PC-3 (cell line): ENCODE measurements around the gene PHF1. TPM values are rescaled to one million over a fixed set of nuclear protein-coding genes. Genes with fewer than 3 reads are reported as not detected.

Experiments
- ATAC-seq: fragments of 200-7000 bp; cut with Tn5 transposase; 2 replicates; pipeline ENCODE4 v1.9.1; 2020; ENCODE audit warnings: mild to moderate bottlenecking, moderate library complexity
- BruUV-seq: library from RNA; stranded (reverse); fragments of 400-500 nt; replicated peaks from 2 replicates; lab custom pipeline; 2021; lab: Mats Ljungman, UMichigan
- CTCF ChIA-PET: fragments of 300-600 bp; sonication (Branson Sonifier 250); formaldehyde crosslinking; loops from one replicate; lab custom pipeline; 2022; ENCODE audit warnings: antibody characterized with exemption; lab: Charles Lee
- POLR2A ChIA-PET: fragments of 300-600 bp; sonication (Branson Sonifier 250); formaldehyde crosslinking; loops from one replicate; lab custom pipeline; 2022; ENCODE audit warnings: antibody characterized with exemption; ENCODE audit not compliant: unreplicated experiment; lab: Charles Lee
- DNase-seq: peaks from one replicate; pipeline ENCODE4 v3.0.0-alpha.2; 2015
- H2AFZ ChIP-seq: fragments of 300-600 bp; sonication (generic); 2 replicates; pipeline ENCODE4 v1.6.0; 2016; ENCODE audit warnings: antibody characterized with exemption, low read length
- H3F3A ChIP-seq: fragments of 300-600 bp; sonication (generic); one replicate; pipeline ENCODE4 v1.6.0; 2017; ENCODE audit warnings: antibody characterized with exemption, low read length, control low read depth, mild to moderate bottlenecking; ENCODE audit not compliant: unreplicated experiment
- H3K27ac ChIP-seq: fragments of 300-600 bp; sonication (generic); 2 replicates; pipeline ENCODE4 v1.5.1; 2016; ENCODE audit warnings: mild to moderate bottlenecking, low read length
- H3K27me3 ChIP-seq: fragments of 300-600 bp; sonication (generic); 2 replicates; pipeline ENCODE4 v1.6.1; 2016; ENCODE audit warnings: low read length, mixed read lengths
- H3K36me3 ChIP-seq: fragments of 300-600 bp; sonication (generic); 2 replicates; pipeline ENCODE4 v1.6.1; 2016; ENCODE audit warnings: low read depth, mixed run types, low read length, mixed read lengths
- H3K4me1 ChIP-seq: fragments of 300-600 bp; sonication (generic); 2 replicates; pipeline ENCODE4 v1.5.1; 2016; ENCODE audit warnings: low read length; ENCODE audit not compliant: insufficient read depth
- H3K4me2 ChIP-seq: fragments of 300-600 bp; sonication (generic); 2 replicates; pipeline ENCODE4 v1.6.0; 2016; ENCODE audit warnings: low read length
- H3K4me3 ChIP-seq: fragments of 300-600 bp; sonication (generic); 2 replicates; pipeline ENCODE4 v1.5.1; 2016; ENCODE audit warnings: mild to moderate bottlenecking, low read length, mixed read lengths
- H3K79me2 ChIP-seq: fragments of 300-600 bp; sonication (generic); 2 replicates; pipeline ENCODE4 v1.6.1; 2017; ENCODE audit warnings: low read length, mixed read lengths
- H3K9ac ChIP-seq: fragments of 300-600 bp; sonication (generic); 2 replicates; pipeline ENCODE4 v1.6.0; 2016; ENCODE audit warnings: mild to moderate bottlenecking, low read length
- H3K9me2 ChIP-seq: fragments of 300-600 bp; sonication (generic); replicated peaks from 2 replicates; pipeline ENCODE4 v1.6.1; 2016; ENCODE audit warnings: mixed run types, low read length, mixed read lengths
- H3K9me3 ChIP-seq: fragments of 300-600 bp; sonication (generic); 2 replicates; pipeline ENCODE4 v1.6.1; 2016; ENCODE audit warnings: low read length, mixed read lengths
- H4K20me1 ChIP-seq: fragments of 300-600 bp; sonication (generic); 2 replicates; pipeline ENCODE4 v1.6.1; 2016; ENCODE audit warnings: low read length, mixed read lengths
- CTCF ChIP-seq: fragments of 300-600 bp; sonication (generic); conservative IDR thresholded peaks from 2 replicates; pipeline ENCODE4 v1.5.1; 2017; ENCODE audit warnings: antibody characterized with exemption, low read depth, mild to moderate bottlenecking, low read length
- EZH2 ChIP-seq: fragments of 300-600 bp; sonication (generic); IDR thresholded peaks from one replicate; pipeline ENCODE4 v1.6.1; 2017; ENCODE audit warnings: antibody characterized with exemption, mild to moderate bottlenecking, low read length; ENCODE audit not compliant: unreplicated experiment
- EZH2phosphoT487 ChIP-seq: fragments of 300-600 bp; sonication (generic); IDR thresholded peaks from 2 replicates; pipeline ENCODE4 v1.6.1; 2018; ENCODE audit warnings: mild to moderate bottlenecking, antibody characterized with exemption, low read length, borderline replicate concordance
- intact Hi-C: fragments of 100-400 bp; cut with micrococcal nuclease; formaldehyde crosslinking; loops from 2 replicates; pipeline ENCODE4 v1.9.0; 2023
- total RNA-seq: library from RNA; depleted of rRNA; stranded (reverse); fragments of >200 nt; gene quantifications from 2 replicates; pipeline ENCODE4 v1.2.3, GENCODE V29; 2014

Gene PHF1
- total RNA-seq, 1 experiment from 2014 or later = 36.6 TPM

DNA sequence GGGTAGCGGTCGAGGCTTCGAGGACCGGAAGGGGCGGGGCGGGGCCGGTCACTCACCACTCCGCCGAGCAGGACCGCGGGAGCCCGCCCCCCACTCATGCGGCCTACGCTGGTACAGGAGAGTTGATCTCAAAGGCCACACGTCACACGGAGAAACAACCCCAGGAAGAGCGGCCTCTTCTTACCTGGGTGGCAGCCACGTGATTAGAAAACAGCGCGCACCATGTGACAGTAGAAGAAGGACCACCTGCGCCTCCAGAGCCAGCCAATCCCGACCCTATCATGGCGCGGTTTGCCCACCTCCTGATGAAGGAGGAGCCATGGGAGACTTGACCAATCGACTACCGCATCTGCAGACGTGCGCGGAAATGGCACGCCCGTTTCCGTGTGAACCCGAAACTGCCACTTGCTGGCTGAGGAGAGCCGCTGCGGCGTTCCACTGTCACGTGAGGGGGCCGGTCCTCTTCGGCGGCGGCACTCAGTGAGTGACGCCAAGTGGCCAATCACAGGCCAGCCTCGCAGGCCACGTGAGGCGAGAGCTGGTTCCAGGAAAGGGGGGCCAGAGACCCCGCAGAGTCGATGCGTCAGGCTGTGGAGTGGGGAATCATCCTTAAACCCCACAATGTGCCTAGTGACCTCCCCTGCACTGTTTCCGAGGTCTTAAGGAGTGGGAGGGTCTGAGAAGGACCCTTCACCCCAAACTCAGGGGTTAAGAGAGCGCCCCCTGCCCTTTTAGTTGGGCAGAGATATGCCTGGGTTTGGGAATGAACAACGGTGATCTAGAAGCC, 7.3 kb downstream of the PHF1 start, which contains the start of gene CUTA:
CUTA (minus strand) TSS at position 205 of the 787 bp plus-strand sequence; CDS start at position 98, 107 bp downstream.
- TF ChIP-seq EZH2 (no peak), CTCF (peak; percentile 65)

GRCh38 chr6:33418690-33419291, 8.0 kb downstream of the PHF1 start:
- H2AFZ ChIP-seq = peak overlapping the region; percentile 76
- TF ChIP-seq EZH2 = no peak
- no peak for TF ChIP-seq EZH2phosphoT487
- no peak; the same call in 1 of the 2 replicates for TF ChIP-seq CTCF
- intact Hi-C loops = loop anchor here (1.0 to 10.0 kb wide), 2 partner anchors 8 to 214 kb away; partner anchors contain the start of genes HSD17B8, RING1, RXRB and SLC39A7
- H3K27ac ChIP-seq = peak overlapping the region; percentile 44
- no peaks in the 10 kb centered on the region for H3F3A ChIP-seq
- ChIA-PET POLR2A (interaction anchor here (0.6 kb wide), 1 partner anchor 649 kb away, joined by 3 read pairs; no protein-coding TSS in a partner anchor), CTCF (no interaction called here)
- no peaks in the 10 kb centered on the region for H3K9me2 ChIP-seq
- no peaks in the 10 kb centered on the region for H3K27me3 ChIP-seq
- ATAC-seq (no peak), DNase-seq (no peak)
- H3K4me2 ChIP-seq = peak overlapping the region; percentile 99
- H3K4me3 ChIP-seq = peak overlapping the region; percentile 47; the same call in 1 of the 2 replicates
- H3K79me2 ChIP-seq = peaks cover 27% of the 10 kb centered on the region
- H4K20me1 ChIP-seq = no peaks in the 10 kb centered on the region
- BruUV-seq = TSS peak; percentile 75
- peaks cover 11% of the 10 kb centered on the region; the same call in 1 of the 2 replicates for H3K36me3 ChIP-seq
- H3K9ac ChIP-seq = peak overlapping the region; percentile 46
- H3K4me1 ChIP-seq = peaks cover 28% of the 10 kb centered on the region
- no peaks in the 10 kb centered on the region for H3K9me3 ChIP-seq

More for the DNA sequence above, 7.3 kb downstream of the PHF1 start, which contains the start of gene CUTA:
- H3K9ac ChIP-seq = peak within 1 kb of the TSS; percentile 86
- no peaks in the 10 kb centered on the region for H3K9me3 ChIP-seq
- H3K79me2 ChIP-seq = peaks cover 27% of the 10 kb centered on the region
- no peaks in the 10 kb centered on the region for H4K20me1 ChIP-seq
- peak within 1 kb of the TSS; percentile 99 for H3K4me2 ChIP-seq
- H3K4me1 ChIP-seq = peaks cover 28% of the 10 kb centered on the region
- H3K27ac ChIP-seq = peak within 1 kb of the TSS; percentile 82
- ATAC-seq = peak; percentile 90
- no TSS peak for BruUV-seq
- peak within 1 kb of the TSS; percentile 91 for H2AFZ ChIP-seq
- H3K9me2 ChIP-seq = no peaks in the 10 kb centered on the region
- no peaks in the 10 kb centered on the region for H3F3A ChIP-seq
- H3K36me3 ChIP-seq = peaks cover 18% of the 10 kb centered on the region; the same call in 1 of the 2 replicates
- H3K27me3 ChIP-seq = no peaks in the 10 kb centered on the region
- ChIA-PET POLR2A (interaction anchor here (0.6 kb wide), 2 partner anchors 649 to 823 kb away, joined by 3 to 6 read pairs; no protein-coding TSS in a partner anchor), CTCF (interaction anchor here (0.7 kb wide), 1 partner anchor 1119 kb away, joined by 3 read pairs; no protein-coding TSS in a partner anchor)
- peak within 1 kb of the TSS; percentile 81 for H3K4me3 ChIP-seq
- intact Hi-C loops = loop anchor here (1.0 to 10.0 kb wide), 2 partner anchors 8 to 213 kb away; partner anchors contain the start of genes HSD17B8, RING1, RXRB and SLC39A7
- peak; percentile 99 for DNase-seq
